Measurements from ENCODE around the gene UBR1. TPM values are rescaled to one million over a fixed set of nuclear protein-coding genes. Genes with fewer than 3 reads are reported as not detected.
"Not testable (repeated sequence)": the region's sequence is repeated elsewhere in the genome, so short reads cannot be mapped to it uniquely, and the experiment has no call there.

The UBR1 gene
- total RNA-seq, 2 experiments from 2014 or later: 39.4 to 43.1 TPM

DNA sequence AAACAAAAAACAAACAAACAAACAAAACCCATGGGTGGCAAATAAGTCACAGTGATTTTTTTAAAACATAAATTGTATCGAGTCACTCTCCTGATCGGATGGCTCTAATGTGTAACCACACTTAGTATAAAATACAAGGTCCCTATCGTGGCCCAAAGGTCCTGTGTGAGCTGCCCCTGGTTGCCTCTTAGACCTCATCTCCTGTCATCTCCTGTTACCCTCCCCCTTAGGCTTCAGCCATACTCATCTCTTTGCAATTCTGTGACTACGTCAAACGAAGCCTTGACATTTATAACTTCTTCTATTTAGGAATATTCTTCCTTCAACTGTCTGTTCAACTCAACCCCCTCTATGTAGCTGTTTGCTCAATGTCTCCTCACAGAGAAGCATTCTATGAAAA is 141.4 kb downstream of the UBR1 start:
- H3K4me1 Mint-ChIP-seq: peaks cover 2% of the 10 kb centered on the region
- POLR2A ChIA-PET: interaction anchor here (0.6 kb wide), 1 partner anchor 510 kb away, joined by 3 read pairs; no protein-coding TSS in a partner anchor
- no peak overlapping the region for H3K27ac Mint-ChIP-seq
- no peak overlapping the region for H3K4me3 Mint-ChIP-seq
- DNase-seq: no peak
- H3K9me3 Mint-ChIP-seq: peaks cover 4% of the 10 kb centered on the region
- ATAC-seq (ENCODE audit: low read depth): no peak
- peaks cover 29% of the 10 kb centered on the region for H3K36me3 Mint-ChIP-seq
- H3K27me3 Mint-ChIP-seq: no peaks in the 10 kb centered on the region

GRCh38 chr15:42955518-42955917 is 150.3 kb downstream of the UBR1 start:
- H3K4me3 Mint-ChIP-seq: no peak overlapping the region
- H3K36me3 Mint-ChIP-seq: peaks cover 37% of the 10 kb centered on the region
- no peaks in the 10 kb centered on the region for H3K27me3 Mint-ChIP-seq
- no peaks in the 10 kb centered on the region for H3K9me3 Mint-ChIP-seq
- ATAC-seq (ENCODE audit: low read depth) (no peak), DNase-seq (no peak)
- POLR2A ChIA-PET: no interaction called here
- peaks cover 2% of the 10 kb centered on the region for H3K4me1 Mint-ChIP-seq
- H3K27ac Mint-ChIP-seq: no peak overlapping the region

GRCh38 chr15:42954291-42954690 is 151.5 kb downstream of the UBR1 start:
- DNase-seq (no peak), ATAC-seq (ENCODE audit: low read depth) (no peak)
- H3K9me3 Mint-ChIP-seq: no peaks in the 10 kb centered on the region
- H3K36me3 Mint-ChIP-seq: peaks cover 35% of the 10 kb centered on the region
- H3K27ac Mint-ChIP-seq: no peak overlapping the region
- H3K4me1 Mint-ChIP-seq: no peaks in the 10 kb centered on the region
- no peak overlapping the region for H3K4me3 Mint-ChIP-seq
- POLR2A ChIA-PET: no interaction called here
- no peaks in the 10 kb centered on the region for H3K27me3 Mint-ChIP-seq

DNA sequence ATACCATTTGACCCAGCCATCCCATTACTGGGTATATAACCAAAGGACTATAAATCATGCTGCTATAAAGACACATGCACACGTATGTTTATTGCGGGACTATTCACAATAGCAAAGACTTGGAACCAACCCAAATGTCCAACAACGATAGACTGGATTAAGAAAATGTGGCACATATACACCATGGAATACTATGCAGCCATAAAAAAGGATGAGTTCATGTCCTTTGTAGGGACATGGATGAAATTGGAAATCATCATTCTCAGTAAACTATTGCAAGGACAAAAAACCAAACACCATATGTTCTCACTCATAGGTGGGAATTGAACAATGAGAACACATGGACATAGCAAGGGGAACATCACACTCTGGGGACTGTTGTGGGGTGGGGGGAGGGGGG is 156.9 kb downstream of the UBR1 start:
- H3K27ac Mint-ChIP-seq; ATAC-seq (ENCODE audit: low read depth): not testable (repeated sequence)

DNA sequence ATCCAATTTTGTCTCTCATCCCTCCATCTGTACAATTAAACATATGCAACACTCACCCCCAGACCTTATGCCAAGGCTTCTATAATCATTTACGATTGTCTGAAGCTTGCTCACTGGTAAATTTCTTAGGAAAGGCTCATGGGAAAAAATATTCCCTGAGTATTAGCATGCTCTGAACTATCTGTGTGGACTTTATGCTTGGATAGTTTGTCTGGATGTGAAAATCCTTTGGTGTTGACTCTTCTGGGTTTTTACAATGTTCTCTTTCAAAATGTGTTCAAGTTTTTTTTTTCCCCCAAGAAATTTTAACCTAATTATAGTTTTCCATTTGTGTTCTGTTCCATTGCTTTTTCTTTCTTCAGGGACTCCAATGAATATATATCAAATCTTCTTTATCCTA is 165.3 kb downstream of the UBR1 start:
- Mint-ChIP-seq H3K27me3 (no peaks in the 10 kb centered on the region), H3K9me3 (no peaks in the 10 kb centered on the region), H3K4me1 (no peaks in the 10 kb centered on the region), H3K27ac (no peak overlapping the region), H3K4me3 (no peak overlapping the region), H3K36me3 (peaks cover 9% of the 10 kb centered on the region)
- POLR2A ChIA-PET: no interaction called here
- ATAC-seq (ENCODE audit: low read depth): no peak
- DNase-seq: no peak

More for the DNA sequence above, 156.9 kb downstream of the UBR1 start:
- H3K27me3 Mint-ChIP-seq, H3K4me3 Mint-ChIP-seq, H3K9me3 Mint-ChIP-seq, H3K4me1 Mint-ChIP-seq, DNase-seq, POLR2A ChIA-PET: not testable (repeated sequence)
- peaks cover 35% of the 10 kb centered on the region for H3K36me3 Mint-ChIP-seq

GRCh38 chr15:42939841-42940240 is 166.0 kb downstream of the UBR1 start:
- H3K4me1 Mint-ChIP-seq: no peaks in the 10 kb centered on the region
- POLR2A ChIA-PET: no interaction called here
- ATAC-seq (ENCODE audit: low read depth) (no peak), DNase-seq (no peak)
- H3K27ac Mint-ChIP-seq: no peak overlapping the region
- peaks cover 3% of the 10 kb centered on the region for H3K36me3 Mint-ChIP-seq
- no peak overlapping the region for H3K4me3 Mint-ChIP-seq
- H3K27me3 Mint-ChIP-seq: no peaks in the 10 kb centered on the region
- no peaks in the 10 kb centered on the region for H3K9me3 Mint-ChIP-seq

- H3K27ac Mint-ChIP-seq: no peak overlapping the region
- ATAC-seq (ENCODE audit: low read depth): no peak
- DNase-seq: no peak
- H3K4me1 Mint-ChIP-seq: no peaks in the 10 kb centered on the region
- H3K4me3 Mint-ChIP-seq: no peak overlapping the region
- no peaks in the 10 kb centered on the region for H3K9me3 Mint-ChIP-seq
- POLR2A ChIA-PET: no interaction called here
- no peaks in the 10 kb centered on the region for H3K36me3 Mint-ChIP-seq
- H3K27me3 Mint-ChIP-seq: peaks cover 2% of the 10 kb centered on the region
Observed at GRCh38 chr15:42937143-42937542, 168.7 kb downstream of the UBR1 start.

DNA sequence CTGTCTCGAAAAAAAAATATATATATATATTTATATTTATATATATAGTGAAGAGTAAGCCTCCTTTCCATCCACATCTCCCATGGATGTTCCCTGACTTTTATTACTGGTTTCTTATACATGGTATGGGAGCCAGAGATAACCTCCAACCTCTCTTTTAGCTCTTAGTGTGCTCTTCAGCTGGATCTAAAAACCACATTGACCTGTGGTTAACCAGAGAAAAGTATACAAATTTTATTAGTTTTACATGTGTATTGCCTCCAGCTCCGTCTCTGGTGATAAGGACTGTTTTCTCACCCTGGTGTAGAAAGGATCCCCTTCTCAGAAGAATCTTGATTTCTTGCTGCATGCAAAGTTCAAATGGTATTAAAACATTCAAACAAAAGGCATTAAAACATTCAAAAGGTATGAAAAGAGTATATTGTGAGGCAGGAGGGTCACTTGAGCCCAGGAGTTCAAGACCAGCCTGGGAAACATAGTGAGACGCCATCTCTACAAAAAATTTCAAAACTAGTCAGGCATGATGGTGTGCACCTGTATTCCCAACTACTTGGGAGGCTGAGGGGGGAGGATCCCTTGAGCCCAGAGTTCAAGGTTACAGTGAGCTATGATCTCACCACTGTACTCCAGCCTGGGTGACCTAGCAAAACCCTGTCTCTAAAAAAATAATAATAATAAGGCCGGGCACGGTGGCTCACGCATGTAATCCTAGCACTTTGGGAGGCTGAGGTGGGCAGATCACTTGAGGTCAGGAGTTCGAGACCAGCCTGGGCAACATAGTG is 171.8 kb downstream of the UBR1 start:
- no peak overlapping the region for H3K4me3 Mint-ChIP-seq
- no peaks in the 10 kb centered on the region for H3K36me3 Mint-ChIP-seq
- ATAC-seq (ENCODE audit: low read depth) (no peak), DNase-seq (no peak)
- no peak overlapping the region for H3K27ac Mint-ChIP-seq
- H3K9me3 Mint-ChIP-seq: no peaks in the 10 kb centered on the region
- H3K27me3 Mint-ChIP-seq: peaks cover 5% of the 10 kb centered on the region
- POLR2A ChIA-PET: no interaction called here
- no peaks in the 10 kb centered on the region for H3K4me1 Mint-ChIP-seq

- H3K36me3 Mint-ChIP-seq: no peaks in the 10 kb centered on the region
- POLR2A ChIA-PET: no interaction called here
Observed at GRCh38 chr15:42932833-42933515, 172.9 kb downstream of the UBR1 start.

DNA sequence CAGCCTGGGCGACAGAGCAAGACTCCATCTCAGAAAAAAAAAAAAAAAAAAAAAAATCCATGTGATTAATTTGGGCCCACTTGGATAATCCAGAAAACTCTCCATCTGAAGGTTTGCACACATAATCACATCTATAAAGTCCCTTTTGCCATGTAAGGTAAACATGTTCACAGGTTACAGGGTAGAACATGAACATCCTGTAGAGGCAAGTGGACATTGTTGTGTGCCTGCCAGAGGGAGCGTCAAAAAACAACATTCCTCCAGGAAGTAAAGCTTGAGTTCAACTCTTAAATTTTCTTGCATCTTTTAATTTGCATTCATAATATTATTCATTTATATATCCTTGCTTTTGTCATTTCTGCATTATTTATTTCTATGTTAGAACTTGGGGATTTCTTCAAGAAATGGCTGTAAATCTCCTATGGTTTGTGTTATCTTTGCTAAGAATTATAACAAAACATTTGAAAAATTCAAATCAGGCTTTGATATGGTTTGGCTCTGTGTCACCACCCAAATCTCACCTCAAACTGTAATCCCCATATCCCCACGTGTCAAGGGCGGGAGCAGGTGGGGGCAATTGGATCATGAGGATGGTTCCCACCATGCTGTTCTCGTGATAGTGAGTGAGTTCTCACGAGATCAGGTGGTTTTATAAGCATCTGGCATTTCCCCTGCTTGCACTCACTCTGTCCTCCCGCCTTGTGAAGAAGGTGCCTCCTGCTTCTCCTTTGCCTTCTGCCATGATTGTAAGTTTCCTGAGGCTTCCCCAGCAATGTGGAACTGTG is 173.9 kb downstream of the UBR1 start:
- DNase-seq (no peak), ATAC-seq (ENCODE audit: low read depth) (no peak)
- no peak overlapping the region for H3K4me3 Mint-ChIP-seq
- H3K9me3 Mint-ChIP-seq: no peaks in the 10 kb centered on the region
- peaks cover 6% of the 10 kb centered on the region for H3K27me3 Mint-ChIP-seq
- no peaks in the 10 kb centered on the region for H3K36me3 Mint-ChIP-seq
- H3K4me1 Mint-ChIP-seq: no peaks in the 10 kb centered on the region
- H3K27ac Mint-ChIP-seq: no peak overlapping the region
- POLR2A ChIA-PET: no interaction called here

More at GRCh38 chr15:42932833-42933515, 172.9 kb downstream of the UBR1 start:
- no peak for ATAC-seq (ENCODE audit: low read depth)
- Mint-ChIP-seq H3K27me3 (peaks cover 5% of the 10 kb centered on the region), H3K27ac (no peak overlapping the region), H3K9me3 (no peaks in the 10 kb centered on the region), H3K4me1 (no peaks in the 10 kb centered on the region), H3K4me3 (no peak overlapping the region)
- no peak for DNase-seq

DNA sequence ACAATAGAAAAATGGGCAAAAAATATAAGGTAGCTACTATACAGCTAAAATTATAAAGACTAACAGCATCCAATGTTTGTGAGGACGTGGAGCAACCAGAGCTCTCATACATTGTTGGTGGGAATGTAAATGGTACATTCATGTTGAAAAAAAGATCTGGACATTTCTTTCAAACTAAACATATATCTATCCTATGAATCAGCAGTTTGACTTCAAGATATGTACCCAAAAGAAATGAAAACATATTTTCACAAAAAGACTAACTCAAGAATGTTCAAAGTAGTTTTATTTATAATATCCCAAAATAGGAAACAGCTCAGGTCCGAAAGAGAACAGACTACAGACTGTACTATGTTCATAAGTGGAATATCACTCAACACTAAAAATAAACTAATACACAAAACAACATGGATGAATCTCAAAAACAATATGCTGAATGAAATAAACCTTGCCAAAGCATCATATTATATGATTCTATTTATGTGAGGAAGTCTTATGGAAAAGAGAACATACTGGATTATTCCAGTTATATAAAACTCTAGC is 176.5 kb downstream of the UBR1 start:
- Mint-ChIP-seq H3K36me3 (no peaks in the 10 kb centered on the region), H3K27me3 (peaks cover 6% of the 10 kb centered on the region), H3K9me3 (no peaks in the 10 kb centered on the region), H3K27ac (no peak overlapping the region), H3K4me1 (no peaks in the 10 kb centered on the region), H3K4me3 (no peak overlapping the region)
- DNase-seq: no peak
- POLR2A ChIA-PET: no interaction called here
- no peak for ATAC-seq (ENCODE audit: low read depth)

DNA sequence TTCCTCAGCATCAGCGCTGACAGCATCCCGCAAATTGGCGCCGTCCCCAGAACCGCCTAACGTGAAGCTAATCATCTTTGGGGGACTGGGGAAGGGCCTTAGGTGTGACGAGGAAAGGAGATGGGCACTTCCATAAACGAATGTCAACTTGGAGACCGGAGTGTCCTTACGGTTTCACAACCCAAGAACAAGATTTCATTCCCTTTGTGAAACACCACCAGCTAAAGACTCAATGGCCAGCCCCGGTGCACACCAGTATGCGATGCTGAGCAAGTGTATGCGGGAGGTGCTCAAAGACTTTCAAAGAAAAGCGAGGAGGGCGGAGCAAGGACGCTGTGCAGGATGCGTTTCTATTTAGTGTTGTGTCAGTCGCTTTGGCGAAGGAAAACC is 184.5 kb downstream of the UBR1 start:
- Mint-ChIP-seq H3K4me1 (peaks cover 25% of the 10 kb centered on the region), H3K27ac (peak overlapping the region; percentile 94), H3K36me3 (peaks cover 6% of the 10 kb centered on the region), H3K4me3 (peak overlapping the region; percentile 99), H3K9me3 (no peaks in the 10 kb centered on the region), H3K27me3 (peaks cover 5% of the 10 kb centered on the region)
- POLR2A ChIA-PET: interaction anchor here (1.0 kb wide), 1 partner anchor 9 kb away, joined by 3 read pairs; no protein-coding TSS in a partner anchor
- ATAC-seq (ENCODE audit: low read depth) (peak; percentile 20), DNase-seq (peak; percentile 56)
